Measurements from ENCODE around the gene STXBP5L.
"Not testable (repeated sequence)": the region's sequence is repeated elsewhere in the genome, so short reads cannot be mapped to it uniquely, and the experiment has no call there.

The STXBP5L gene

GRCh38 chr3:121362035-121362734 lies 454.2 kb downstream of the STXBP5L start:
- Histone ChIP-seq H3K4me3 (ENCODE audit: low read length) (no peak overlapping the region), H3K27me3 (ENCODE audit: control insufficient read depth, insufficient read depth, low read length) (no peaks in the 10 kb centered on the region), H3K4me2 (ENCODE audit: low read length) (no peak overlapping the region), H3K36me3 (ENCODE audit: insufficient read depth, low read length) (no peaks in the 10 kb centered on the region), H3K9me3 (replicated peaks; ENCODE audit: low read length) (no peaks in the 10 kb centered on the region), H3K4me1 (ENCODE audit: control insufficient read depth, insufficient read depth, low read length) (no peaks in the 10 kb centered on the region), H3K9ac (ENCODE audit: low read depth, low read length) (no peak overlapping the region)

- H3K36me3 ChIP-seq (ENCODE audit: insufficient read depth, low read length); H3K4me3 ChIP-seq (ENCODE audit: low read length); H3K9ac ChIP-seq (ENCODE audit: low read depth, low read length): not testable (repeated sequence)
Measured at GRCh38 chr3:121388308-121388707, 480.3 kb downstream of the STXBP5L start.

GRCh38 chr3:121395967-121396366 lies 488.0 kb downstream of the STXBP5L start:
- H3K4me1 ChIP-seq (ENCODE audit: control insufficient read depth, insufficient read depth, low read length); H3K36me3 ChIP-seq (ENCODE audit: insufficient read depth, low read length); H3K9ac ChIP-seq (ENCODE audit: low read depth, low read length); H3K9me3 ChIP-seq (replicated peaks; ENCODE audit: low read length); H3K4me2 ChIP-seq (ENCODE audit: low read length); H3K4me3 ChIP-seq (ENCODE audit: low read length); H3K27me3 ChIP-seq (ENCODE audit: control insufficient read depth, insufficient read depth, low read length): not testable (repeated sequence)

More at GRCh38 chr3:121388308-121388707, 480.3 kb downstream of the STXBP5L start:
- not testable (repeated sequence) for H3K4me1 ChIP-seq (ENCODE audit: control insufficient read depth, insufficient read depth, low read length); H3K4me2 ChIP-seq (ENCODE audit: low read length); H3K27me3 ChIP-seq (ENCODE audit: control insufficient read depth, insufficient read depth, low read length); H3K9me3 ChIP-seq (replicated peaks; ENCODE audit: low read length)

- H3K9me3 ChIP-seq (replicated peaks; ENCODE audit: low read length); H3K36me3 ChIP-seq (ENCODE audit: insufficient read depth, low read length); H3K27me3 ChIP-seq (ENCODE audit: control insufficient read depth, insufficient read depth, low read length); H3K9ac ChIP-seq (ENCODE audit: low read depth, low read length); H3K4me1 ChIP-seq (ENCODE audit: control insufficient read depth, insufficient read depth, low read length); H3K4me2 ChIP-seq (ENCODE audit: low read length); H3K4me3 ChIP-seq (ENCODE audit: low read length): not testable (repeated sequence)
Measured at GRCh38 chr3:121398051-121398450, 490.0 kb downstream of the STXBP5L start.

GRCh38 chr3:121399820-121400219 lies 491.8 kb downstream of the STXBP5L start:
- Histone ChIP-seq H3K9me3 (replicated peaks; ENCODE audit: low read length) (no peaks in the 10 kb centered on the region), H3K36me3 (ENCODE audit: insufficient read depth, low read length) (no peaks in the 10 kb centered on the region), H3K4me1 (ENCODE audit: control insufficient read depth, insufficient read depth, low read length) (no peaks in the 10 kb centered on the region), H3K4me2 (ENCODE audit: low read length) (no peak overlapping the region), H3K27me3 (ENCODE audit: control insufficient read depth, insufficient read depth, low read length) (no peaks in the 10 kb centered on the region), H3K9ac (ENCODE audit: low read depth, low read length) (no peak overlapping the region), H3K4me3 (ENCODE audit: low read length) (no peak overlapping the region)

GRCh38 chr3:121405631-121406030 lies 497.6 kb downstream of the STXBP5L start:
- Histone ChIP-seq H3K4me2 (ENCODE audit: low read length) (no peak overlapping the region), H3K4me3 (ENCODE audit: low read length) (no peak overlapping the region), H3K4me1 (ENCODE audit: control insufficient read depth, insufficient read depth, low read length) (no peaks in the 10 kb centered on the region), H3K36me3 (ENCODE audit: insufficient read depth, low read length) (no peaks in the 10 kb centered on the region), H3K27me3 (ENCODE audit: control insufficient read depth, insufficient read depth, low read length) (no peaks in the 10 kb centered on the region), H3K9ac (ENCODE audit: low read depth, low read length) (no peak overlapping the region), H3K9me3 (replicated peaks; ENCODE audit: low read length) (no peaks in the 10 kb centered on the region)

- H3K4me2 ChIP-seq (ENCODE audit: low read length), result no peak overlapping the region
- H3K27me3 ChIP-seq (ENCODE audit: control insufficient read depth, insufficient read depth, low read length), result no peaks in the 10 kb centered on the region
- H3K36me3 ChIP-seq (ENCODE audit: insufficient read depth, low read length), result no peaks in the 10 kb centered on the region
Measured at GRCh38 chr3:121411523-121411922, 503.5 kb downstream of the STXBP5L start.

GRCh38 chr3:121414924-121415323 lies 506.9 kb downstream of the STXBP5L start:
- H3K9ac ChIP-seq (ENCODE audit: low read depth, low read length), result no peak overlapping the region
- no peaks in the 10 kb centered on the region for H3K36me3 ChIP-seq (ENCODE audit: insufficient read depth, low read length)
- H3K4me2 ChIP-seq (ENCODE audit: low read length), result no peak overlapping the region
- no peak overlapping the region for H3K4me3 ChIP-seq (ENCODE audit: low read length)
- no peaks in the 10 kb centered on the region for H3K27me3 ChIP-seq (ENCODE audit: control insufficient read depth, insufficient read depth, low read length)
- H3K9me3 ChIP-seq (replicated peaks; ENCODE audit: low read length), result no peaks in the 10 kb centered on the region
- peaks cover 2% of the 10 kb centered on the region for H3K4me1 ChIP-seq (ENCODE audit: control insufficient read depth, insufficient read depth, low read length)

More at GRCh38 chr3:121411523-121411922, 503.5 kb downstream of the STXBP5L start:
- peaks cover 2% of the 10 kb centered on the region for H3K4me1 ChIP-seq (ENCODE audit: control insufficient read depth, insufficient read depth, low read length)
- no peaks in the 10 kb centered on the region for H3K9me3 ChIP-seq (replicated peaks; ENCODE audit: low read length)
- H3K9ac ChIP-seq (ENCODE audit: low read depth, low read length), result no peak overlapping the region
- H3K4me3 ChIP-seq (ENCODE audit: low read length), result no peak overlapping the region

GRCh38 chr3:121418182-121418581 lies 510.2 kb downstream of the STXBP5L start:
- Histone ChIP-seq H3K27me3 (ENCODE audit: control insufficient read depth, insufficient read depth, low read length) (no peaks in the 10 kb centered on the region), H3K36me3 (ENCODE audit: insufficient read depth, low read length) (no peaks in the 10 kb centered on the region), H3K4me3 (ENCODE audit: low read length) (no peak overlapping the region), H3K9ac (ENCODE audit: low read depth, low read length) (no peak overlapping the region), H3K4me2 (ENCODE audit: low read length) (no peak overlapping the region), H3K4me1 (ENCODE audit: control insufficient read depth, insufficient read depth, low read length) (no peaks in the 10 kb centered on the region), H3K9me3 (replicated peaks; ENCODE audit: low read length) (no peaks in the 10 kb centered on the region)

- Histone ChIP-seq H3K9me3 (replicated peaks; ENCODE audit: low read length) (no peaks in the 10 kb centered on the region), H3K4me2 (ENCODE audit: low read length) (no peak overlapping the region), H3K27me3 (ENCODE audit: control insufficient read depth, insufficient read depth, low read length) (no peaks in the 10 kb centered on the region), H3K9ac (ENCODE audit: low read depth, low read length) (no peak overlapping the region), H3K4me3 (ENCODE audit: low read length) (no peak overlapping the region), H3K4me1 (ENCODE audit: control insufficient read depth, insufficient read depth, low read length) (no peaks in the 10 kb centered on the region), H3K36me3 (ENCODE audit: insufficient read depth, low read length) (no peaks in the 10 kb centered on the region)
Measured at GRCh38 chr3:121424549-121424948, 516.5 kb downstream of the STXBP5L start.

- no peak overlapping the region for H3K9ac ChIP-seq (ENCODE audit: low read depth, low read length)
- H3K4me2 ChIP-seq (ENCODE audit: low read length), result no peak overlapping the region
- H3K27me3 ChIP-seq (ENCODE audit: control insufficient read depth, insufficient read depth, low read length), result no peaks in the 10 kb centered on the region
- peaks cover 6% of the 10 kb centered on the region for H3K36me3 ChIP-seq (ENCODE audit: insufficient read depth, low read length)
- H3K4me1 ChIP-seq (ENCODE audit: control insufficient read depth, insufficient read depth, low read length), result peaks cover 8% of the 10 kb centered on the region
- H3K4me3 ChIP-seq (ENCODE audit: low read length), result no peak overlapping the region
- H3K9me3 ChIP-seq (replicated peaks; ENCODE audit: low read length), result no peaks in the 10 kb centered on the region
Measured at GRCh38 chr3:121430664-121431215, 522.7 kb downstream of the STXBP5L start.

Data from skeletal muscle satellite cell (primary cell).